Uterus (tissue), 2 donors: Measurements from ENCODE around the gene FBXL15.

Experiments
- POLR2A ChIP-seq, 2 donors: fragments of 450-650 bp; IDR thresholded peaks; one replicate each; pipeline ENCODE4 v1.6.1; 2016; ENCODE audit warnings: antibody characterized with exemption in 2 of 2, mild to moderate bottlenecking in 1 of 2, moderate library complexity in 1 of 2
- TF ChIP-seq, protein P1 (sequence below), 4 experiments: fragments of 200-600 bp in 2 of 4; fragments of 450-650 bp in 2 of 4; sonication (generic) in 2 of 4; IDR thresholded peaks; one replicate each; pipeline ENCODE4 v1.5.1; 2016 to 2019; ENCODE audit warnings: antibody characterized with exemption in 4 of 4, mild to moderate bottlenecking in 2 of 4, moderate library complexity in 1 of 4

DNA sequence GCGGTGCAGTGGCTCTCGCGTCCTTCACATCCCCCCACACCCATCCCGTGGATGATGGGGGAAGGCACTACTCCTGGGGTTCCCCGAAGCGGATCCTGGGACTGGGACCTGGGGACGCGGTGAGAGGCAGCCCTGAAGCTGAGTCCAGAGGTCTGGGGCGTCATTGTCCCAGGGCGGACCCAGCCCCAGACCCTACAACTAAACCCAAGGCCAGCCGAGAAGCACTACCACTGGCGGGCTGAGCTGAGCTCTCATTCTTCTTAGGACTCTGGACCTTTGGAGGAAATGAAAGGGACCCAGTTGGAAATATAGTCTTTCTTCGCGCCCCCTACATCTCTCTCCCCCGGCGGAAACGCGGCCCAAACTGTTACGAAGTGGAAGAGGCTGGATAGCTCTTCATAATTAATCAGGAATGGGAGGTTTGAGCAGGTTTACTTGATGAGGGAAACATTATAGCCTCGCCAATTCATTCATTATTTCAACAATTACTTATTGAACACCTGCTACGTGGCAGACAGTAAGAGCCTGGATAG, 389 bp upstream of the FBXL15 start:
- TF ChIP-seq, protein P1, sequence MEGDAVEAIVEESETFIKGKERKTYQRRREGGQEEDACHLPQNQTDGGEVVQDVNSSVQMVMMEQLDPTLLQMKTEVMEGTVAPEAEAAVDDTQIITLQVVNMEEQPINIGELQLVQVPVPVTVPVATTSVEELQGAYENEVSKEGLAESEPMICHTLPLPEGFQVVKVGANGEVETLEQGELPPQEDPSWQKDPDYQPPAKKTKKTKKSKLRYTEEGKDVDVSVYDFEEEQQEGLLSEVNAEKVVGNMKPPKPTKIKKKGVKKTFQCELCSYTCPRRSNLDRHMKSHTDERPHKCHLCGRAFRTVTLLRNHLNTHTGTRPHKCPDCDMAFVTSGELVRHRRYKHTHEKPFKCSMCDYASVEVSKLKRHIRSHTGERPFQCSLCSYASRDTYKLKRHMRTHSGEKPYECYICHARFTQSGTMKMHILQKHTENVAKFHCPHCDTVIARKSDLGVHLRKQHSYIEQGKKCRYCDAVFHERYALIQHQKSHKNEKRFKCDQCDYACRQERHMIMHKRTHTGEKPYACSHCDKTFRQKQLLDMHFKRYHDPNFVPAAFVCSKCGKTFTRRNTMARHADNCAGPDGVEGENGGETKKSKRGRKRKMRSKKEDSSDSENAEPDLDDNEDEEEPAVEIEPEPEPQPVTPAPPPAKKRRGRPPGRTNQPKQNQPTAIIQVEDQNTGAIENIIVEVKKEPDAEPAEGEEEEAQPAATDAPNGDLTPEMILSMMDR (IDR thresholded peaks at IDR 0.05) = no peak
- TF ChIP-seq POLR2A (IDR thresholded peaks at IDR 0.05) = no peak
